DMS53 treated with DMSO at 0.1 percent for 48 hours (cell line): Measurements from ENCODE around the gene SMC1A.
"Not testable (repeated sequence)": the region's sequence is repeated elsewhere in the genome, so short reads cannot be mapped to it uniquely, and the experiment has no call there.

Experiments
- DNase-seq: peaks from one replicate; lab custom pipeline; 2025; ENCODE audit not compliant: unreplicated experiment; lab: John Stamatoyannopoulos, UW

The SMC1A gene

DNA sequence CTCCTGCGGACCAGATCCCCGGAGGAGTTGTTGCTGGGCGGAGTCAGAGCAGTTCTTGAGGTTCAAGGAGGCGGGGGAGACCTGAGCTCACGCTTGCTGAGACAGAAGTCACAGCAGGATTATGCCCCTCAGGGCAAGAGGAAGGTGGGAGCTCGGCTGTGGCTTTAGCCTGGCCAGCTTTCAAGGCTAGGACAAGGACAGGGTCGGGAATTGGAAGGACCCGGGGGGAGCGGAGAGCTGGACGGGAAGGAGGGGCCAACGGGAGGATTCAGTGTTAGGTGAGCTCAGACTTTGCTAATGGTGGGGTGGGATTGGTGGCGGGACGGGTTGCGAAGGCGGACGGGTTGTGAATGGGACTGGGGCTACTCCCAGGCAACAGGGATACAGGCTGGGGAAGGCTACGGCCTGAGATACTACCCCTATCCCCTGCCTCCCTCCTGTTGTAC lies 430 bp upstream of the SMC1A start, which contains the start of gene RIBC1:
TSS of gene RIBC1 (plus strand) at position 13 of the 446 bp plus-strand sequence. CDS start 3,404 bp downstream, outside the sequence.
- DNase-seq: no peak

DNA sequence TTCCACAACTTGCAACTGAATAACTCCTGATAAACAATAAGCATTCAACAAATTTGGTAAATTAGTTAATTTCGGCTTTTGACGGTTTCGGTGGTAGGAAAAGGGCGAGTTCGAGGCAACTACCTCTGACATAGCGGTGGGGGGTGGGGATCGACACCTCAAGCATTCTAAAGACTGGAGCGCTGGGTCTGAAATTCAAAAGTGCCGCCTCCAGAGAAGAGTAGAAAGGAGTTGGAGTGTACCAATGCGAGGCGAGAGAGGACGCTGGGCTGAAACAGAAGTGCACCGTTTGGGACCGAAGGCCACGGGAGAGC lies 725 bp downstream of the SMC1A start:
- DNase-seq: no peak

DNA sequence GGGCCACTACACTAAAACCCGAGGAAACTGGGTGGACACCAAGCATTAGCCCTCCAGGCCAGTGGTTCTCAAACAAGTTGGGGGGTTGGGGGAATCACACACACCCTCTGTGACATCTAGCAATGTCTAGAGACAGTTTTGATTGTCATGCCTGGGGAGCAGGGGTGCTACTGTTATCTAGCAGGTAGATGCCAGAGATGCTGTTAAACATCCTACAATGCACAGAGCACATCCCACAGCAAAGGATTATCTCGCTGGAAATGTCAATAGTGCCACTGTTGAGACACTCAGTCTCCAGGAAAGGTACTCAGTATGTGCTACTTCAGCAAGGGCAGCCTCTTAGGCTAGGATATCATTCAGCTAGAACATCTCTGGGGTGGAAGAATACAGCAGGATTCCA lies 1.3 kb downstream of the SMC1A start:
- DNase-seq: no peak

DNA sequence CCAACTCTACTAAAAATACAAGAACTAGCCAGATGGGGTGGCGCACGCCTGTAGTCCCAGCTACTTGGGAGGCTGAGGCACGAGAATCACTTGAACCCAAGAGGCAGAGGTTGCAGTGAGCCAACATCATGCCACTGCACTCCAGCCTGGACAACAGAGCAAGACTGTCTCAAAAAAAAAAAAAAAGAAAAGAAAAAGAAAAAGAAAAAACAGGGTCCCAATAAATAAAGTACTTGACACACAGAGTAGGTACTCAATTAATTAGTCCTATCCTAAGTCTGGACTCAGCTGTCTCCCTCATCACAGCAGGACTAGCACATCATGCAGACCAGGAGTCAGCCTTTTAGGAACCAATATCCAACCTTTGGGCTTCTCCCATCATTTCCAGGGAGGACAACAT lies 2.1 kb downstream of the SMC1A start:
- not testable (repeated sequence) for DNase-seq

DNA sequence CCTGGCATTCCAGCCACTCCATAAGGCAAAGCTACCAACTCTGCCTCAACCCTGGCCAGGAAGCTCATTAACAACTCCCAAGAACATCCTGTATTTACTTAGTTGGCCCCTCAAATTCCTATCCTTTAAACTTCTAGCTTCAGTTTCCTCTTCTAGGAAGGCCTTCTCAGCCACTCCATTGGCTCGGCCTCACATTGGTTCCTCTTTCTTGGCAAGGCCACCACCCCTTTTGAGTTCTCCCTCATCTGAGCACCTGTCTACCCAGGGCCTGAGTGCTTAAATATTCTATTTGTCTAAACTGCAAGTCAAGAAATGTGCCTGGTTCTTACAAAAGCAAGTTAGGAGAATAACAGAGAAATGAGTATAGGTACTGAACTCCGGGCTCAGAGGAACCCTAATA lies 10.0 kb downstream of the SMC1A start:
- no peak for DNase-seq

DNA sequence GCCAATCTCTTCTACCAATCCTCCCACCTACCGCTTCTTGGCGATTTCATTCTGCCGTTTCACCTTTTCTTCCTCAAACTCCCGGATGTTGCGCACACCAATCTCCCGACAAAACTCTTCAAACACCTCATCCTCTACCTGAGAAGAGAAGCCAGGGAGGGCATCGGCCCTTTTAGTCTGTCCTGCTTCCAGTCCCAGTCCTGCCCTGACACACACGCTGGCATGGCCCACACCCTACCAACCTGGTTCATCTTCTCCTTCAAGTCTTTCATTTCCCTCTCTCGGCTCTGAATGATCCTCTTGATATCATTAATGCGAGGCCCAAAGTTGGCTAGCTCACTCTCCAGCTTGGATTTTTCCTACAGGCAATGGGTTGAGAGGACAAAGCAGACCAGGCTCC lies 18.9 kb downstream of the SMC1A start:
- DNase-seq: no peak

DNA sequence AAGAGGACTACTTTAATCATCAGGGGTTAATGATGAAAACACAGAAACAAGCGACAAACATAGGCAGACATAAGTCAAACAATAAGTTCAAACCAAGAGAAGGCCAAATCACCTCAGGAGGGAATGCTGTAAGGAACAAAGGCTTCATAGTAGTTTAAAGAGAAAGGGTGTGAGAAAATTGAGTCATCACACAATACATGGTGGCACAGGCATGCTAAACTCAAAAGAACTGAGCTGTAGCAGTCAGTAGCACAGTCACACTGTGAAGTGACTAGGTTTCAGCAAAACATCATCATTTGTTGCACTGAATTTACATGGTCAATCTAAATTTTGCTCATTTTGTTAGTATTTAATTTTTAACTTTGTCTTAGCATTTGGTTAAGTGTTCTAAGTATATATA lies 24.2 kb downstream of the SMC1A start:
- DNase-seq: no peak

DNA sequence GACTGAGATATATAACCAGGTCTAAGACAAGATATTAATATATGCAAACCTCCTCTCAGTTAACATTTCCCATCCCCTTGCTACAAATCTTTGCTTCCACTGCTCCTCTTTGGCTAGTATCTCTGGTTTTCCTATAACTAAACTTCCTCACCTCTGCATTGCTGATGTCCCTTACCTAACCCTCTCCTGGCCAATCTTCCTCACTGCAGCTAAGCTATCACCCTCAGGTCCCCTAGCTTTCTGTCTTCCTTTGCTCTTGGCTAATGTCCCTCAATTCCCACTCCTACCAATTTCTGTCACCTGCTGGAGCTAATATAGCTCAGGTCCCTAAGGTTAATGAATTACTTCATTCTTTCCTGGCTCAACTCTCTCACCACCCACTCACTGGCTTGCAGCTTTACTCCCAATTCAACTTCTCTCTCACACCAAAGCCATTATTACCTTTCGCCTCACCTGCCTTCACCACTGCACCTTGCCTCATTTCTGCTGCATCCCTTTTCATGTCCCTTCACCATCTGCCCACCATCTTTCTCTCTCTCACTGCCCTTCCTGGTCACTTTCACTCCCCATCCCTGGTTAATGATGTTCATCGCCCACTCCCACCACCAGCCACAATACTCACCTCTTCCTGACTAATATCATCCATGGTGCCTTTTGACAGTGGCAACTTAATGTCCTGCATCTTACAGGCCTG lies 26.7 kb downstream of the SMC1A start:
- DNase-seq: no peak

DNA sequence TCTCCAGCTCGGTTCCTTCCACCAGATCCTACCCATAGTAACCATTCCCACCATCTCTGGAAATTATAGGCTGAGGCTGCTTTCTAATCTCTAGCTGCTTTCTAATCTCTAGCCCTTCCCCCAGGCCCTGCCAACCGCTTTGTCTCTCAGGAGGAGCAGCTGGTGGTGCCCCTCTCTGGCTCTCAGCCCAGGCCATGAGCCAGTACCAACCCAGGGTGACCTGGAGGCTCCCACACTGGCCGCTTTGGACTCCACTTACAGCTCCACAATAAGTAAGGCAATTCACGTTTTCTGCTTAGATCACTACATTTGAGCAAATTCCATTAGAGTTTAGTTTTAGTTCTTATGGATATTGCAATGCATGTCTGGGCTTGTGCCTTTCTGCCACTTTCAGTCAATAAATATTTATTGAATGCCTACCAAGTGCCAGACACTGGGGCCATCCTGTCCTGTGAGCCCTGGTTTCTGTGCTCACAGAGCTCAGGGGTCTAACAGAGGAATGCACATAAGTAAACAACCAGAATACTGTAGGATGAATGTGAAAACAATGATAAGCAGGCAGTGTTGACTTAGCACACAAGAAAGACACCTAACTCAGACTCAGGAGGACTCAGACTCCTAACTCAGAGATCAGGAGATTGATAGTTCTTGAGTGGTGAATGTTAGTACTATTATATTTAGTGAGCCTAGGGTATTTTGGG lies 38.9 kb downstream of the SMC1A start:
- DNase-seq: no peak

DNA sequence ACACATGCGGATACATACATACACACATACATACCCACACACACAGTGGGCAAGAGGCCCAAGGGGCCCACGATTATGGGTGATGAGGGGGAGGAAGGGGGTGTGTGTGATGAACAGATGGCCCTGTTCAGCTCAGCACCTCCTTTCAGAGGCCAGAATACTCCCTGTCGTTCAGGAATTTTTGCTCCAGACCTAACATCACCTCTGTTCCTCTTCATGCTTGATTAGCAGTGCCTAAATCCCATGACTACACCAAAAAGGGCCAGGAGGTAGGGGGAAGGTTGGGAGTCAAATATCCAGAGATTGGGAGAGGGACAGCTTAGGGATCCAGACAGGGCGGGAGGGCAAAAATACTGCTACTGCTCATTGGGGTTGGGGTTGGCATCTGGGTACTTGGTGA lies 42.7 kb downstream of the SMC1A start:
- no peak for DNase-seq

DNA sequence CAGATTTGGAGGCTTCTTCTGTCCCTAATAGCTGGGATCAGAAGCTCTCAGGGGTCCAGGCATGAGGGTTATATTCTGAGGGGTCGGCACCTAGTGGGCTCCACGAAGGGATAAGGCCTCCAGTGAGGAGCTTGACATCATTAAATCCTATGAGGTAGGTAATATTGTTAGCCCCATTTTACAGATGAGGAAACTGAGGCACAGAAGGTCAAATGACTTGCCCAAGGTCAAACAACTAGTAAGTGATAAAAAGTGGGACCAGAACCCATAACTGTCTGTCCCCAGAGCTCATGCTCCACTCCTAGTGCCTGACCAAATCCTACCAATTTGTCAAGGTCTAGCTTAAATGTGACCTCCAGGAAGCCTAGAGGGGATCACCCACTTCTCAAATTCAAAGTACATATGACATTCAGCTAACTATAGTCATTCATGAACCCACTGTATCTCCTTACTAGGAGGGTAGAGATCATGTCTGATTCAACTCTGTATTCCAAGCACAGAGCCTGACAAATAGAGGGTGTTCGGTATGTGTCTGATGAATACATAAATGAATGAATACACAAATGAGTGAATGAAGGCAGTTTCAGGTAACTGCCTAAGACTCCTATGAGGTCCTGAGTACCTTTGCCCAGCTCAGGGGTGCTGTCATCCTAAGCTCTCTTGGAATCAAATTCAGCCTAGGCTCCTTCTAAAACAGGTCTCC lies 43.3 kb downstream of the SMC1A start:
- DNase-seq: no peak

DNA sequence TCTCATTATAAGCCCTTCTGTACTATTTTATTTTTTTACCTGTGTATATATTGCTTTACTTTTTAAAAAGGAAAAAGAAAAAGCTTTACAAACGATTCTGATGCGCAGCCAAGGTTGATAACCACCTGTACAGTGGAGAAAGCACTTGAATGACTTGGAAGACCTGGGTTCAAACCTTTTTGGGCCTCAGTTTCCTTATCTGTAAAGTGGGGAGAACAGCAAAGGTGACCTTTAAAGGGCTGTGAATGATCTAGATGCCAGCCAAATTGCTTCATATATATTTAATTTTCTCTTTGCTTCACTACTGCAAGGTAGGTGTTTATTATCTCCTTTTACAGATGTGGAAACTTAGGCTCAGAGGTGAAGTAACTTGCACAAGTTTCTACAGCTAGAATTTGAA lies 45.0 kb downstream of the SMC1A start:
- DNase-seq: no peak

DNA sequence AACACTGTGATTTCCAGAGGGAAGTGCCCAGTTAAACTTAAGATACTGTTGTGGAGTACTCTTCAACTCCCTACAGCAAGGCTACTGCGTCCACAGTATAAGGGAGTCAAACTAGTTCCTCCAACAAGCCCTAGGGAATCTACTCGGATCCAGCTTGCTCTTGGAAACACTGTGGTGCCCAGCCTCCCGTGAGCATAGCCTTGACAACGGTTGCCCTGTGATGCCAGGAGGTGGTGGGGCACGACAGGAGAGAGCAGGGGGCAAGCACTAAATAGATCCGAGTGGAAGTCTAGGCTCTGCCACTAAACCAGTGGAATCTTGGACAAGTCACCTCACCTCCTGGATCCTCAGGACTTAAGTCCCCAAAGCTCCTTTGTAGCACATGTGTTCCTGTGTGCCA lies 45.6 kb downstream of the SMC1A start:
- DNase-seq: no peak

DNA sequence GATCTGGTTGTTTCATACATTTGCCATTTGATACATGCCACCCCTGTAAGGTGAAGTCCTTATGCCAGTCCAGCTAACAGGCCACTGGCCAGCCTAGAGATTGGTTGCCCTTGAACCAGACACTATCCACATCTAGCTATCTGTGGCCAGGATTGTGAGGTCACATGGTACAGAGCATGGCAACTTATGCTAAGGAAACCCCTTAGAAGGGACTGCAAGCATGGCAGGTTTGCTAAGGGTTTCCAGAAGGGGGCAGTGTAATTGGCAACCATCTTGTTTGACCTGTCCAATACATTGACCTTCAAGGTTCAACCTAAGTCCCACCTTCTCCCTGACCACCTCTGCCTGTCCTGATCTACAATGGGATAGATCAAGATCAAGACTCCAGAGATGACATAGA lies 47.5 kb downstream of the SMC1A start:
- DNase-seq: no peak

DNA sequence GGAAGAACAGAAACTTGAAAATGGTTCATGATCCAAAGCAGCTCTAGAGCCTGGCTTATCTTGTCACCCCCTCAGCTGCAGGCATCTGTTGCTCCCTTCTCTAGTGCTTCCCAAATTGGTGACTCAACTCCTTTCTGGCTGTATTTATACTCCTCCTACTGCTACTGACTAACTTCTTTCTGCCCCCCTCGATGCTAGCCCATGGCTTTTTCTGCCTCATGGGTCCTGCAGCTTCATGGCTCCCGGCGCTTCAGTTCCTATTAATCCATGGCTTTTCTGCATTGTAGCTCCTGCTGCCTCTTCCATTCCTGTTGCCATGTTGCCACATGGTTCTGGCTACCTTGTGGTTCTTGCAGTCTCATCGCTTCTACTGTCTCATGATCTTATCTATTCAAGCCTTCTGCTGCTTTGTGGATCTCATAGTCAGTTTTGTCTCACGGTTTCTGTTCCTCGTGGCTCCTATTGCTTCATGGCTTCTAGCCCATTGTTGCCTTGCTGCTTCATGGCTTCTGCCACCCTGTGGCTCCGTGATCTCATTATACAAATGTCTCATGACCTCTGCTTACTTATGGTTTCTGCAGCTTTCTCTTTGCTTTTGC lies 48.1 kb downstream of the SMC1A start:
- no peak for DNase-seq

DNA sequence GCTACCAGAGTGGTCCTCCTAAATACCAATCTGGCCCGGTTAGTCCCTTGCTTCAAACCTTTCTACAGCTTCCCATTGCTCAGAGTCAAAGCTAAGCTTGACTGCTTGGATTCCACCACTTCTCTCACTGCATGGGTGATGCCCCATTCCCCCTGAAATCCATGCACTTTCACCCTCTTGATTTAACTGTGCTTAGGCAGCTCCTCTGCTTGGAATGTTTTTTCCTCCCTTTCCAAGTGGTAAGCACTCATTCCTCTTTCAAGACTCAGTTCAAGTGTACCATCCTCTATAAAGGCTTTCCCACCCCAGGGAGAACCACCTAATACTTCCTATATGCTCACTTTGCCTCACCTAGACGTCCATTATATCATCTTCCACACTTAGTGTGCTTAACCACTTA lies 49.1 kb downstream of the SMC1A start:
- DNase-seq: no peak

DNA sequence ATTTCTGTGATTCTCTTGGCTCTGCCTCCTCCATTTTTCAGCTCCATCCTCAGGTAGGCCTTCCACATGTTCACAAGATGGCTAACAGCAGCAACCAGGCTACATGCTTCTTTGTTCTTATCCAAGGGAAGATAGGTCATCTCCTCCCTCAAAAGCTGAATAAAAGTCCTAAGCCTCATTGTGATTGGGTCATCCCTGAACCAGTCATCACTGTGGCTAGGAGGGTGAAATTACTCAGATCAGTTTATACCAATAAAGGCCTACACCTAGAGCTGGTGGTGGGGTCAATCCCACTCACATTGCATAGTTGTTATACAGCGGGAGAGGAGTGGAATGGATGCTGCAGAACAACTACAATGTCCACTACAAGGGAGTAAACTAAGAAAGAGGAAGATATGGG lies 56.0 kb downstream of the SMC1A start:
- DNase-seq: not testable (repeated sequence)

DNA sequence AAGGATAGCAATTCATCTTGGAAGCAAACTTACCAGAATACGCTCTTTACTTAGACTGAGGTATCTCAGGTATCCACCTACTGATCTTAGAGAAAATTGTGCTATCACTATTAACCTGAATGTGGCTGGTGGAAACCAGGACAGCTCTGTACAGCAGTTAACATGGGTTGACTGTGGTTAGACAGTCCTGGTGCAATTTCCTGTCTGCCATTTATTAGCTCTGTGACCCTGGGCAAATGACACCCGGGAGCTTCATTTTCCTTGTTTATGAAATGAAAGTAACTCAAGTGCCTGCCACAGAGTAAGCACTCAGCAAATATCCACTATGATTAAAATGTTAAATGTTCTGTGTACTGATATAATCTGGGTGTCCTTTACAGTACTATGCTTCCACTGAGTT lies 60.0 kb downstream of the SMC1A start:
- no peak for DNase-seq

DNA sequence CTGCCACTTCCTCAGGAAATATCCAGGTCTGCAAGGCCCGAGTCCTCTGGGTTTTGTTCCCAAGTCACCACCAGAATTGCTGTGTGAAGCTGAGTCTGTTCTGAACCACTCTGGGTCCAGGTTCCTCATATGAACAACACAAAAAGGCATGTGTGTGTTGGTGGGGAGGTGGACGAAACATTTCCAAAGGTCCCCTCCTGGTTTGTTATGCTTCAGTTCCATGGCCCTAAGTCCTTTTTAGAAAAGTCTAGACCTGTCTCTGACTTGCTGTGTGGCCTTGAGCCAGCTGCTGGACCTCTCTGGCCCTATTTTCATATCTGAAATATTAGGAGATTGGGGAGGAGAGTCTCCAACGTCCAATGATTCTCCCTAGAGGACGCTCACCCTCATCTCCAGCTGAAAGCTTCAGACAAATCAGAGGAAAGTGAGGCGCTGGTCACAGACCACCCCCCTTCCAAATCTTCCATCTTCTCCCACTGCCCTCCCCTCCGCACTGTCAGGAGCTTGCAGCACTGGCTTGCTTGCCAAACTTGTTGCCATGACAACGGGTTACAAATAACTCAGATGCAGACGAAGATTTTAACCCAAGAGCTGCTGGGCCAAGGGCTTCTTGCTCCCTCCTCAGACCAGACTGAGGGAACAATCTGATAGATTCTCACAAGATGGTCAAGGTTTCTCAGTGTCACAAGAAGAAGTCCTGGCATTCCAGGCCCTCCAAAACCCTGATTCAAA lies 64.5 kb downstream of the SMC1A start:
- DNase-seq: no peak

DNA sequence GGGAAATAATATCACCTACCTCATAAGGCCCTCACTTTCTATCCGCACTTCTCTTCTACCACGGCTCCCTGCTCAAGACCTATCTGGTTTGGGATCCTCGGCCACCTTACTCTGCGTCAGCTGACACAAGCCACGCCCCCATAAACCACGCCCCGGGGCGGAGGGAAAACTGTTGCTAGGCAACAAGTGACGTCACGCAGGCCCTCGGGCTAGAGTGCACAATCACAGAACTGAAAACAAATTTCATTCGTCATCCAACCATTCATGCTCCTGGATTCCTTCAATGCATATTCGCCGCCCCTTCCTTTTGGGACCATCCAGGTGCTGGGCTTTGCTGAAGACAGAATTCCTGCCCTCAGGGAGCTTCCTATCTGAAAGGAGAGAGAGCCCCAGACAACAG lies 66.3 kb downstream of the SMC1A start:
- DNase-seq: no peak

DNA sequence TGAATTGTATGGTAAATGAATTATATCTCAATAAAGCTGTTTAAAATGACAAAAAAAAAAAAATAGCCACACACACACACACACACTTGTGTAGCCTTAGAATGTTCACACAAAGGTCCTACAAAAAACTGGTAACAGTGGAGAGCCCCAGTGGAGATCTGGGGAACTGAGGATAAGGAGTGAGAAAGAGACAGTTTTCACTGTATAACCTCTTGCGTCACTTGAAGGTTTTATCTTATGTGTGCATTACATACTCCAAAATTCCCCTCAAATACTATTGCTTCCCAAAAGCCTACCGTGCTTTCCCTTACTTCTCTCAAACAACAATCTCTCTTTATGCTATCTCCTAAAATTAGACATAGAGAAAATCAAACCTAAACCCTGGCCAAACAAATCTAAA lies 67.8 kb downstream of the SMC1A start:
- DNase-seq: no peak
